Measurements from ENCODE around the gene MAN1A2.
A peak's percentile ranks its signal among the peaks of the same experiment; 100 is the strongest.
"Not testable (repeated sequence)": the region's sequence is repeated elsewhere in the genome, so short reads cannot be mapped to it uniquely, and the experiment has no call there.

MAN1A2 gene

GRCh38 chr1:117403597-117403996, 36.3 kb downstream of the MAN1A2 start:
- DNase-seq: no peak

DNA sequence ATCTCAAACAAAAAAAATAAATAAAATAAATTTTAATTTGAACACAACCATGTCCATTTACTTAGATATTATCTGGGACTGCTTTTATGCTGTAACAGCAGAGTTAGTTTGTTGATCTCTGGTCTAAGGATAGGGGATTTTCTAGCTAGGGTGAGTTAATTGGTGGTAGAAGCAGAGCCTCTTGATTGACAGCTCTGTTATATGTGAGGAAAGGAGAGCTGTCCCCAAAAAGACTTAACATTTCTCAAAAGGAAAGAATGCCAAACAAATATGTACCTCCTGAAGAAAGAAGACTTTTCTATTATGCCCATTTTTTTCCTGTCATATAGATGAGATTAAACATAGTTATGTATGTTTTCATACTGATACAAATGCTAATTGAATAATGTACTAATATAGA, 37.8 kb downstream of the MAN1A2 start:
- no peak for DNase-seq

DNA sequence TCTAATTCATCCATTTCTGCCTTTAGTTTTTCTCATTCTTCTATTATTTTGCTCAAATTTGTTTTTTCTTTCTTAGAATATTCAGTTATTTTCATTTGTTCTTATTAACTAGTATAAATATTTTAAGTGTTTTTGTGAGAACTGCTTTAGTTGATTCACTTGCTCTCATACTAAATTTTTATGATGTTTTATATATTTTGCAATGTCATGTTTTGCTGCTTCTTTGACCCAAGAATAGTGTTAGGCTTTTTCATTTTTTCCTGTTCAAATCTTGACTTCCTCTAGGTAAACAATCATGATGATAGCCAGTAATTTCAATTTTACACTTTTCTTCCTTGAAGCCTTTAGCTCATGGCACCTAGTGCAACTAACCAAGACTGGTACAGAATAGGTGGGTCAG, 45.2 kb downstream of the MAN1A2 start:
- DNase-seq: no peak

GRCh38 chr1:117413412-117413811, 46.2 kb downstream of the MAN1A2 start:
- no peak for DNase-seq

- no peak for DNase-seq
These were observed 47.7 kb downstream of the MAN1A2 start for GRCh38 chr1:117414943-117415342.

DNA sequence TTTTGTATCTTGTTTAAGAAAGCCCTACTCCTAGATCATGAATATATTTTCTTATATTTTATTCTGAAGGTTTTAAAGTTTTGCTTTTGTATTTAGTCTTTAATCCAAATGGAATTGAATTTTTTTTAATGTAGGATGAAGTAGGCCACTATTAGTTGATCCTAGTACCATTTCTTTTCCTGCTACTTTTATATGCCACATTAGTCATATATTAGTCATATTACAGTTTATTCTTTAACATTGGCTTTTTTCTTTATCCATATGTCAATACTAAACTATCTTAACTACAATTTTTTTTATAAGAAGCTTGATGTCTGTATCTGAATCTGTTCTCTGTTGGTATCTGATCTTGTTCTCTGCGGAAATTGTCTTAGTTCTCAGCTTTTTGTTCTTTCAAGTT, 48.8 kb downstream of the MAN1A2 start:
- no peak for DNase-seq

- DNase-seq: peak; percentile 71
These were observed 49.4 kb downstream of the MAN1A2 start for GRCh38 chr1:117416546-117417125.

DNA sequence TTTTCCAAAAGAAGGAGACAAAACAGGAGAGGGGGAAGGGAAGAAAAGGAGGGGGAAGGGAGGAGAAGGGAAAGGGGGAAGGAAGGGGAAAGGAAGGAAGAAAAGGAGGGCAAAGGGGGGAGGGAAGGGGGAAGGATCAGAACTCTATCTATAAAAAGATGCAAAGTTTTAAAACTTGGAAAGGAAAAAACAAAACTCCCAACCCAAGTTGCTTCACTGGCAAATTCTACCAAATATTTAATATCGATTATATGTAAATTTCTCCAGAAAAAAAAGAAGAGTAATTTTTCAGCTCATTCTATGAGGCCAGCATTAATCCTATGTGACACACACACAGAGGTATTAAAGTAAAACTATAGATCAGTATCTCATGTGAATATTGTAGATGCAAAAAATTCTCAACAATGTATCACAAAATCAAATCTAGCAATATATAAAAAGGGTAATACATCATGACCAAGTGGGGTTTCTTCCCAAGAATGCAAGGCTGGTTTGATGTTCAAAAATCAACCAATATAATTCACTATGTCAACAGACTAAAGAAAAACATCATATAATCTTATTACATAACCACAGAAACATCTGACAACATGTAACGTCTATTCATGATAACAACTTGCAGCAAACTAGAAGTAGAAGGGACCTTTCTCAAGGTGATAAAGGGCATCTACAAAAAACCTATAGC, 57.9 kb downstream of the MAN1A2 start:
- DNase-seq: no peak

DNA sequence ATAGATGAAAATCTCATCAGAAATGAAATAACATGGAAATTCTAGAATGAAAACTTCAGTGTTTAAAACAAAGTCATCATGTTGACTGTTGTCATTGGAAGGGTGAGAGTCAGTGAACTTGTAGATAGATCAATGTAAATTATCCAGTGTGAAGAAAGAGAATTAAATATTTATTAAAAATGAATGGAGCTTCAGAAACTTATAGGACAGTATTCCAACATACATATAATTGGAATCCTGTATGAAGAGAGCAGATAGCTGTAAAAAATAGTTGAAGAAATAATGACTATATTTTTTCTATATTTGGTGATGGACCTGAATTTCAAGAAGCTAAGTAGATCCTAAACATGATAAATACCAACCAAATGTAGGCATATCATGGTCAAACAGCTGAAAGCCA, 60.0 kb downstream of the MAN1A2 start:
- DNase-seq: no peak

DNA sequence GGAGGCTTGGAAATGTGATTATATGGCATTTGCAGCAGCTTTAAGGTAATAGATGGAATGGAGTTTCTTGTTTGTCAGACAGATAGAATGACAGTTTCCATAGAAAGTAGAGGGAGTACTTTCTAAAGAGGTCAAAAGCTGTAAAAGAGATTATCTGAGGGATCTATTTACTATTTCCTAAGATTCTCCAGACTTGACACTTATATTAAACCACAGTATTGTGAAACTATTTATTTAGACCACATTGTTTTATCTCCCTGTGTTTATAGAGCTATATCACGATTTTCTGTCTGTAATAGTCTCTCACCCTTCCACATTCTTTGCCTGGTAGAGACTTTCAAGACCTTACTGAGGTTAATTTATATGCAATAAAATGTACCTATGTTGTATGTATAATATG, 66.7 kb downstream of the MAN1A2 start:
- no peak for DNase-seq

DNA sequence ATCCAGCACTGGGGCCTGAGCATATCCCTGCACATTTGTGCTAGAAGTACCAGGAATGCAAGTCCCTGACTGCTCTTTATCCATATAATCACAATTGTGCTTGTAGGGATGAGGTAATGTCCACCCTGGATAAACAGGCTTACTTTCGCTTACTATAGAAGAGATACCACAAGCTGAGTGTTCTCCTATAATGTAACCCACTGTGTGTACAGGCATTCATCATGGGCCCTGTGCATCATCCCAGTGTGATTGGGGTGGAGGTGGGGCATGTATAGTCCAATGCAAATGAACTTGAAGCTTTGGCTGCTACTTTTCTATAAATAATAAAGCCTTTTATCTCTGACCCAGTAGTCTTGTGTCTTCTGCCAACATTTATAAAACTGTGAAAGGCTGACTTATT, 69.3 kb downstream of the MAN1A2 start:
- DNase-seq: no peak

GRCh38 chr1:117447661-117448060, 80.4 kb downstream of the MAN1A2 start:
- no peak for DNase-seq

- DNase-seq: no peak
These were observed 85.0 kb downstream of the MAN1A2 start for GRCh38 chr1:117452216-117452615.

- DNase-seq: no peak
These were observed 86.7 kb downstream of the MAN1A2 start for GRCh38 chr1:117453958-117454357.

GRCh38 chr1:117458410-117458809, 91.2 kb downstream of the MAN1A2 start:
- not testable (repeated sequence) for DNase-seq

DNA sequence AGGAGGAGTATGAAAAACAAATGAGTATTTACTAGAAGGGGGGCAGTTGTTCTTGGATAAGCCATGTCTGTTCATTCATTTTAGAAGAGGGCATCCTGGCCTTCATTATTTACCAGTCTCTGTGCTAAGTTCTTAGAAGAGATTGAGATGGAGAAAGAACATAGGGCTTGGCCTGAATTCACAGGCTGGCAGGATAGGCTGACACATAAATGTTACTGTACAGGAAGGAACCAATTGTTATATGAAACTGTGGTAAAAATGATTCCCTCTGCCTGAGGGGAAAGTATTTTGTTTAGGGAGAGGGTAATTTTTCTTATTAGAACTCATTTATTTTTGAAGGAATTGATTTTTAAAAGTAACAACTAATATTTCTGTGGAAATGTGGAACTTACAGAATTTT, 99.5 kb downstream of the MAN1A2 start:
- DNase-seq: no peak

- DNase-seq: no peak
These were observed 100.1 kb downstream of the MAN1A2 start for GRCh38 chr1:117467336-117467735.

GRCh38 chr1:117473063-117473462, 105.8 kb downstream of the MAN1A2 start:
- no peak for DNase-seq

DNA sequence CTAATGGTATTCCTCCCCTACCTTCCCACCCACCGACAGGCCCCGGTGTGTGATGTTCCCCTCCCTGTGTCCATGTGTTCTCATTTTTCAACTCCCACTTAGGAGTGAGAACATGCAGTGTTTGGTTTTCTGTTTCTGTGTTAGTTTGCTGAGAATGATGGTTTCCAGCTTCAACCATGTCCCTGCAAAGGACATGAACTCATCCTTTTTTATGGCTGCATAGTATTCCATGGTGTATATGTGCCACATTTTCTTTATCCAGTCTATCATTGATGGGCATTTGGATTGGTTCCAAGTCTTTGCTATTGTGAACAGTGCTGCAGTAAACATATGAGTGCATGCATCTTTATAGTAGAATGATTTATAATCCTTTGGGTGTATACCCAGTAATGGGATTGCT, 108.2 kb downstream of the MAN1A2 start:
- not testable (repeated sequence) for DNase-seq

- no peak for DNase-seq
These were observed 111.8 kb downstream of the MAN1A2 start for GRCh38 chr1:117479086-117479485.

- no peak for DNase-seq
These were observed 114.2 kb downstream of the MAN1A2 start for GRCh38 chr1:117481410-117481809.

GRCh38 chr1:117493906-117494305, 126.7 kb downstream of the MAN1A2 start:
- no peak for DNase-seq

GRCh38 chr1:117495068-117495467, 127.8 kb downstream of the MAN1A2 start:
- no peak for DNase-seq

DNA sequence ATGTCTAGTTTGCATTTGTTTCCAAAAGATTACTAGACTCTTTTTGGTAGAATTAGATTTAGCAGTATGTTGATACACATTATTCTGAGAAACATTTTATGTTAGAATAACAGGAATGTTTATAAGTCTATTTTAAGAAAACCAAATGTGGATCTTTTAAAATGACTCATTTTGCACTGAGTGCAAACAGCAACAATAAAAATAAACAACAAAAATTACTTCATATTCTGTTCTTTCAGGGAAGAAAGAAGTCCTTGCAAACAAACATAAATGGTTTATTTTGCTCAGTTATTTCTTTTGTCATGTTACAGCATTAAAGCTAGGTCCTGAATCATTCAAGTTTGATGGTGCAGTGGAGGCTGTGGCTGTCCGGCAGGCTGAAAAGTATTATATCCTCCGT, 131.8 kb downstream of the MAN1A2 start:
- no peak for DNase-seq

- no peak for DNase-seq
These were observed 133.3 kb downstream of the MAN1A2 start for GRCh38 chr1:117500584-117500983.
